Neural progenitor cell (in vitro differentiated cells): ENCODE data around the gene VMO1. TPM values are rescaled to one million over a fixed set of nuclear protein-coding genes. Genes with fewer than 3 reads are reported as not detected.

Source experiments
- DNase-seq: peaks from one replicate; pipeline ENCODE4 v3.0.0-alpha.2; 2016; ENCODE audit warnings: low spot score
- H2AFZ ChIP-seq: fragments of 200-600 bp; sonication (generic); replicated peaks from 2 replicates; pipeline ENCODE4 v1.6.1; 2016; ENCODE audit warnings: antibody characterized with exemption
- H3F3A ChIP-seq: fragments of 200-600 bp; sonication (generic); 2 replicates; pipeline ENCODE4 v1.6.1; 2016; ENCODE audit warnings: antibody characterized with exemption, low read depth
- H3K27ac ChIP-seq: fragments of 200-600 bp; sonication (generic); 2 replicates; pipeline ENCODE4 v1.5.1; 2016; ENCODE audit warnings: mild to moderate bottlenecking
- H3K27me3 ChIP-seq: fragments of 200-600 bp; sonication (generic); 2 replicates; pipeline ENCODE4 v1.6.1; 2016; ENCODE audit warnings: mild to moderate bottlenecking, moderate library complexity
- H3K36me3 ChIP-seq: fragments of 200-600 bp; sonication (generic); 2 replicates; pipeline ENCODE4 v1.5.1; 2016
- H3K4me1 ChIP-seq: fragments of 200-600 bp; sonication (generic); 2 replicates; pipeline ENCODE4 v1.6.1; 2016; ENCODE audit warnings: mixed run types
- H3K4me2 ChIP-seq: fragments of 200-600 bp; sonication (generic); 2 replicates; pipeline ENCODE4 v1.6.1; 2016
- H3K4me3 ChIP-seq: fragments of 200-600 bp; sonication (generic); 2 replicates; pipeline ENCODE4 v1.5.1; 2016
- H3K79me2 ChIP-seq: fragments of 200-600 bp; sonication (generic); 2 replicates; pipeline ENCODE4 v1.6.1; 2016; ENCODE audit warnings: low read depth
- H3K9ac ChIP-seq: fragments of 200-600 bp; sonication (generic); 2 replicates; pipeline ENCODE4 v1.6.1; 2016
- H3K9me3 ChIP-seq: fragments of 200-600 bp; sonication (generic); 2 replicates; pipeline ENCODE4 v1.5.1; 2016; ENCODE audit warnings: low read depth
- H4K20me1 ChIP-seq: fragments of 200-600 bp; sonication (generic); 2 replicates; pipeline ENCODE4 v1.6.1; 2016; ENCODE audit warnings: low read depth
- H3K27ac Mint-ChIP-seq: 3 replicates; pipeline ENCODE4 v1.8.0; 2021; ENCODE audit warnings: mixed read lengths
- H3K27me3 Mint-ChIP-seq: 2 replicates; pipeline ENCODE4 v1.8.0; 2022; ENCODE audit warnings: low read depth, mild to moderate bottlenecking, inconsistent platforms, moderate library complexity, mixed read lengths; ENCODE audit not compliant: insufficient read depth
- H3K36me3 Mint-ChIP-seq: 3 replicates; pipeline ENCODE4 v1.8.0; 2021; ENCODE audit warnings: mixed read lengths
- H3K4me1 Mint-ChIP-seq: 3 replicates; pipeline ENCODE4 v1.8.0; 2021; ENCODE audit warnings: mixed read lengths
- H3K4me3 Mint-ChIP-seq: 3 replicates; pipeline ENCODE4 v1.8.0; 2021; ENCODE audit warnings: mild to moderate bottlenecking, moderate library complexity, mixed read lengths
- H3K9me3 Mint-ChIP-seq: 3 replicates; pipeline ENCODE4 v1.8.0; 2020; ENCODE audit warnings: mixed read lengths
- EZH2 ChIP-seq: fragments of 200-600 bp; sonication (generic); IDR thresholded peaks from 2 replicates; pipeline ENCODE4 v1.6.1; 2017; ENCODE audit warnings: antibody characterized with exemption, mild to moderate bottlenecking, moderate library complexity
- EZH2phosphoT487 ChIP-seq: fragments of 200-600 bp; sonication (generic); IDR thresholded peaks from 2 replicates; pipeline ENCODE4 v1.6.1; 2017; ENCODE audit warnings: antibody characterized with exemption
- total RNA-seq: library from RNA; depleted of rRNA; stranded (reverse); fragments of >200 nt; gene quantifications from 2 replicates; pipeline ENCODE4 v1.2.3, GENCODE V29; 2015; ENCODE audit warnings: low replicate concordance
- TF ChIP-seq, protein P1 (sequence below): fragments of 200-600 bp; sonication (generic); IDR thresholded peaks from 2 replicates; pipeline ENCODE4 v1.5.1; 2017; ENCODE audit warnings: antibody characterized with exemption, mild to moderate bottlenecking

The VMO1 gene
- total RNA-seq, 1 donor from 2014 or later = not detected

DNA sequence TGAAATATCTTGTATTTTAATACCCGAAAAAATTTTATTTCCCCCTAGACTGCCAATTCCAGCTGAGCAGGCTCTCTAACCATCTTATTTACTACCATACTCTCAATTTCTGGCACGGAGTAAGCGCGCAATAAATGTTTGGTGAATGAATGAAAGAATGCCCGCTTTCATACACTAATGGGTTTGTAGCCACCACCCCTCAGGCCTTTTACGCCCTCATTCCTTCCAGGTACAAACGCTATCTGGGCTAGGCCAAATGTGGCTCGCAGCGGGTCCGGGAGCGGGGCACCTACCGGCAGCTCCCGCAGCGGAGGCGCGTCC, 20.3 kb upstream of the VMO1 start:
- Histone ChIP-seq H3K27ac (no peak overlapping the region), H3F3A (peaks cover 11% of the 10 kb centered on the region), H3K36me3 (no peaks in the 10 kb centered on the region), H3K4me1 (peaks cover 10% of the 10 kb centered on the region), H3K9ac (peak overlapping the region; percentile 52), H3K4me2 (peak overlapping the region; percentile 97), H3K79me2 (no peaks in the 10 kb centered on the region), H3K4me3 (peak overlapping the region; percentile 79), H3K27me3 (peaks cover 6% of the 10 kb centered on the region), H2AFZ (peak overlapping the region; percentile 92), H3K9me3 (no peaks in the 10 kb centered on the region), H4K20me1 (no peaks in the 10 kb centered on the region)
- DNase-seq = no peak
- TF ChIP-seq EZH2phosphoT487 = no peak
- Mint-ChIP-seq H3K4me1 (peaks cover 18% of the 10 kb centered on the region), H3K27me3 (peaks cover 4% of the 10 kb centered on the region), H3K9me3 (no peaks in the 10 kb centered on the region), H3K36me3 (peaks cover 17% of the 10 kb centered on the region), H3K4me3 (peak overlapping the region; percentile 87), H3K27ac (no peak overlapping the region)

- no peak within 1 kb of the TSS for H3K9ac ChIP-seq
- no peaks in the 10 kb centered on the region for H3K9me3 ChIP-seq
- peaks cover 12% of the 10 kb centered on the region for H3F3A ChIP-seq
- Mint-ChIP-seq H3K4me3 (peak within 1 kb of the TSS; percentile 58), H3K4me1 (peaks cover 4% of the 10 kb centered on the region), H3K36me3 (peaks cover 8% of the 10 kb centered on the region), H3K27ac (no peak within 1 kb of the TSS), H3K9me3 (no peaks in the 10 kb centered on the region), H3K27me3 (peaks cover 2% of the 10 kb centered on the region)
- H3K4me2 ChIP-seq = no peak within 1 kb of the TSS
- peaks cover 5% of the 10 kb centered on the region for H3K4me1 ChIP-seq
- no peak within 1 kb of the TSS for H2AFZ ChIP-seq
- no peak within 1 kb of the TSS for H3K27ac ChIP-seq
- H4K20me1 ChIP-seq = peaks cover 5% of the 10 kb centered on the region
- no peak for DNase-seq
- peaks cover 6% of the 10 kb centered on the region for H3K27me3 ChIP-seq
- TF ChIP-seq EZH2 (no peak), EZH2phosphoT487 (no peak)
- TF ChIP-seq, protein P1, sequence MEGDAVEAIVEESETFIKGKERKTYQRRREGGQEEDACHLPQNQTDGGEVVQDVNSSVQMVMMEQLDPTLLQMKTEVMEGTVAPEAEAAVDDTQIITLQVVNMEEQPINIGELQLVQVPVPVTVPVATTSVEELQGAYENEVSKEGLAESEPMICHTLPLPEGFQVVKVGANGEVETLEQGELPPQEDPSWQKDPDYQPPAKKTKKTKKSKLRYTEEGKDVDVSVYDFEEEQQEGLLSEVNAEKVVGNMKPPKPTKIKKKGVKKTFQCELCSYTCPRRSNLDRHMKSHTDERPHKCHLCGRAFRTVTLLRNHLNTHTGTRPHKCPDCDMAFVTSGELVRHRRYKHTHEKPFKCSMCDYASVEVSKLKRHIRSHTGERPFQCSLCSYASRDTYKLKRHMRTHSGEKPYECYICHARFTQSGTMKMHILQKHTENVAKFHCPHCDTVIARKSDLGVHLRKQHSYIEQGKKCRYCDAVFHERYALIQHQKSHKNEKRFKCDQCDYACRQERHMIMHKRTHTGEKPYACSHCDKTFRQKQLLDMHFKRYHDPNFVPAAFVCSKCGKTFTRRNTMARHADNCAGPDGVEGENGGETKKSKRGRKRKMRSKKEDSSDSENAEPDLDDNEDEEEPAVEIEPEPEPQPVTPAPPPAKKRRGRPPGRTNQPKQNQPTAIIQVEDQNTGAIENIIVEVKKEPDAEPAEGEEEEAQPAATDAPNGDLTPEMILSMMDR = no peak
- H3K4me3 ChIP-seq = no peak within 1 kb of the TSS
- peaks cover 6% of the 10 kb centered on the region for H3K79me2 ChIP-seq
- no peaks in the 10 kb centered on the region for H3K36me3 ChIP-seq
Measured at GRCh38 chr17:4802228-4802627, 16.1 kb upstream of the VMO1 start, which contains the start of gene C17orf114. Gene C17orf114, minus strand, starts transcription at chr17:4802328.

GRCh38 chr17:4800462-4801196, 14.5 kb upstream of the VMO1 start:
- peaks cover 5% of the 10 kb centered on the region for H3K4me1 ChIP-seq
- peaks cover 11% of the 10 kb centered on the region for H4K20me1 ChIP-seq
- H3K9ac ChIP-seq = no peak overlapping the region
- Mint-ChIP-seq H3K4me1 (peaks cover 10% of the 10 kb centered on the region), H3K27me3 (peaks cover 5% of the 10 kb centered on the region), H3K36me3 (peaks cover 10% of the 10 kb centered on the region), H3K9me3 (no peaks in the 10 kb centered on the region), H3K27ac (no peak overlapping the region), H3K4me3 (peak overlapping the region; percentile 70)
- no peak overlapping the region for H3K27ac ChIP-seq
- no peak for DNase-seq
- no peak for TF ChIP-seq EZH2
- H3K36me3 ChIP-seq = no peaks in the 10 kb centered on the region
- peaks cover 18% of the 10 kb centered on the region for H3K79me2 ChIP-seq
- H3F3A ChIP-seq = peaks cover 5% of the 10 kb centered on the region
- no peak overlapping the region for H3K4me3 ChIP-seq
- no peaks in the 10 kb centered on the region for H3K9me3 ChIP-seq
- H3K27me3 ChIP-seq = no peaks in the 10 kb centered on the region
- H2AFZ ChIP-seq = no peak overlapping the region
- H3K4me2 ChIP-seq = no peak overlapping the region

GRCh38 chr17:4796552-4796920, 10.4 kb upstream of the VMO1 start:
- Histone ChIP-seq H3K27me3 (peaks cover 19% of the 10 kb centered on the region), H2AFZ (peak overlapping the region; percentile 93), H3K4me3 (peak overlapping the region; percentile 92), H3K4me2 (peak overlapping the region; percentile 79), H3K9me3 (no peaks in the 10 kb centered on the region), H3F3A (peaks cover 5% of the 10 kb centered on the region), H3K79me2 (peaks cover 18% of the 10 kb centered on the region), H3K4me1 (peaks cover 5% of the 10 kb centered on the region), H4K20me1 (peaks cover 11% of the 10 kb centered on the region), H3K9ac (peak overlapping the region; percentile 85), H3K27ac (no peak overlapping the region), H3K36me3 (no peaks in the 10 kb centered on the region)
- DNase-seq = peak; percentile 70
- no peak for TF ChIP-seq EZH2
- TF ChIP-seq EZH2phosphoT487 = no peak
- TF ChIP-seq, protein P1 = no peak
- Mint-ChIP-seq H3K4me1 (peaks cover 10% of the 10 kb centered on the region), H3K36me3 (peaks cover 10% of the 10 kb centered on the region), H3K27me3 (peaks cover 9% of the 10 kb centered on the region), H3K27ac (peak overlapping the region; percentile 92), H3K9me3 (no peaks in the 10 kb centered on the region), H3K4me3 (peak overlapping the region; percentile 98)
